ENCODE data around the gene LIN28A.

Gene LIN28A

DNA sequence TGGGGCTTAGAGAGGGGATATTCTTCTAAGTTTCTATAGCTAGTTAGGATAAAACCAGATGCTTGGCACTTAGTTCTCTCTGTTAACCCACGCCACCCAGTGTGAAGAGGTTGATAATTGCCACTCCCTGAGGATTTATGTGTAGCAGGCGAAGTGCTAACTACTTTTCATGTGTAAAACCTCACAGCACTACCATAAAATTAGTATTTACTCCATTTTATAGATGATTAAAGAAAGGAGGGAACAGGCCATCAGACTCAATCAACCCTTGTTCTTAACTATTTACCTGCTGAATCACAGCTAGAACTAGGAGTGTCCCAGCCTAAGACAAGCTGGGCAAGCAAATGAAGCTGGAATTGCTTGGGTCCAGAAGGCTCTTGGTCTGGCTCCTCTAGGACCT, 8.9 kb downstream of the LIN28A start:
- Histone ChIP-seq H3K36me3 (ENCODE audit: control insufficient read depth in 4 of 4, insufficient read depth in 4 of 4, low read length in 3 of 4) (no peaks in the 10 kb centered on the region), H3K27me3 (replicated peaks in 2 of 5; ENCODE audit: control insufficient read depth in 4 of 5, insufficient read depth in 5 of 5, low read length in 4 of 5) (peaks cover 2 to 27% (median 10%) of the 10 kb centered on the region in 5 experiments), H3K4me3 (ENCODE audit: control insufficient read depth in 1 of 7, extremely low read depth in 1 of 7, insufficient read depth in 4 of 7, low read depth in 2 of 7, low read length in 6 of 7) (no peak overlapping the region), H3K27ac (ENCODE audit: insufficient read depth in 1 of 2, low read depth in 1 of 2, low read length in 2 of 2, poor library complexity in 1 of 2, severe bottlenecking in 2 of 2) (no peak overlapping the region), H3K4me1 (ENCODE audit: control extremely low read depth in 1 of 4, control insufficient read depth in 4 of 4, insufficient read depth in 4 of 4, low read length in 3 of 4) (peaks cover 0 to 3% (median 2%) of the 10 kb centered on the region in 4 experiments), H3K9me3 (ENCODE audit: control extremely low read depth in 1 of 5, control insufficient read depth in 4 of 5, insufficient read depth in 2 of 5, low read depth in 1 of 5, low read length in 4 of 5) (no peaks in the 10 kb centered on the region)
- no CpG with 5 or more reads among the region's 2 CpGs for WGBS (ENCODE audit: insufficient coverage)
- CTCF ChIA-PET, result interaction anchor here (0.8 to 1.9 kb wide), 4 partner anchors 10 to 98 kb away, joined by 3 to 4 read pairs (median 4); no protein-coding TSS in a partner anchor
- POLR2A ChIA-PET, result no interaction called here
- DNase-seq, result no peak

DNA sequence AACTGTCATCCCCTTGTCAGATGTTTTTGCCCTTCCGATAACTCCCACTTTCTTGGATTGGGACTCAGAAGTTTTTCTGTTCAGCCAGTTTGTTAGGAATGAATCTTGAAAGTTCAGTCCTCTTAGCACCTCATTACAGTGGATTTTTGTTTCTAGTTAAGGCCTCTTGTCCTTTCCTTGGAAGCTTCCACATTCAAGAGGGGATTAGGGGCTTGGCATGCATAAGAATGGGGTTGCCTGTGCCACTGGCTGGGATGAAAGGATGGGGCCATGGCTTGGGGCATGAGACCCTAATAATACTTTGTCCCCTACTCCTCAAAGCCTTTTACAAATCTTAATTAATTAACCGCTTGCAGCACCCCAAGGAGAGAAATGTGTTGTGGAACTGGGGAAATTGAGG, 19.1 kb downstream of the LIN28A start:
- no peaks in the 10 kb centered on the region for H3K27me3 ChIP-seq (replicated peaks in 2 of 5; ENCODE audit: control insufficient read depth in 4 of 5, insufficient read depth in 5 of 5, low read length in 4 of 5)
- H3K9me3 ChIP-seq (ENCODE audit: control extremely low read depth in 1 of 5, control insufficient read depth in 4 of 5, insufficient read depth in 2 of 5, low read depth in 1 of 5, low read length in 4 of 5), result no peaks in the 10 kb centered on the region
- peaks cover 9 to 28% (median 22%) of the 10 kb centered on the region in 4 experiments for H3K4me1 ChIP-seq (ENCODE audit: control extremely low read depth in 1 of 4, control insufficient read depth in 4 of 4, insufficient read depth in 4 of 4, low read length in 3 of 4)
- peaks cover 0 to 6% (median 3%) of the 10 kb centered on the region in 4 experiments for H3K36me3 ChIP-seq (ENCODE audit: control insufficient read depth in 4 of 4, insufficient read depth in 4 of 4, low read length in 3 of 4)
- 100% methylated on average over 1 of the region's 2 CpGs for WGBS (ENCODE audit: insufficient coverage)
- ChIA-PET POLR2A (no interaction called here), CTCF (interaction anchor here (1.4 kb wide), 1 partner anchor 395 kb away, joined by 3 read pairs; no protein-coding TSS in a partner anchor)
- no peak for DNase-seq
- H3K4me3 ChIP-seq (ENCODE audit: control insufficient read depth in 1 of 7, extremely low read depth in 1 of 7, insufficient read depth in 4 of 7, low read depth in 2 of 7, low read length in 6 of 7), result no peak overlapping the region
- no peak overlapping the region for H3K27ac ChIP-seq (ENCODE audit: insufficient read depth in 1 of 2, low read depth in 1 of 2, low read length in 2 of 2, poor library complexity in 1 of 2, severe bottlenecking in 2 of 2)

DNA sequence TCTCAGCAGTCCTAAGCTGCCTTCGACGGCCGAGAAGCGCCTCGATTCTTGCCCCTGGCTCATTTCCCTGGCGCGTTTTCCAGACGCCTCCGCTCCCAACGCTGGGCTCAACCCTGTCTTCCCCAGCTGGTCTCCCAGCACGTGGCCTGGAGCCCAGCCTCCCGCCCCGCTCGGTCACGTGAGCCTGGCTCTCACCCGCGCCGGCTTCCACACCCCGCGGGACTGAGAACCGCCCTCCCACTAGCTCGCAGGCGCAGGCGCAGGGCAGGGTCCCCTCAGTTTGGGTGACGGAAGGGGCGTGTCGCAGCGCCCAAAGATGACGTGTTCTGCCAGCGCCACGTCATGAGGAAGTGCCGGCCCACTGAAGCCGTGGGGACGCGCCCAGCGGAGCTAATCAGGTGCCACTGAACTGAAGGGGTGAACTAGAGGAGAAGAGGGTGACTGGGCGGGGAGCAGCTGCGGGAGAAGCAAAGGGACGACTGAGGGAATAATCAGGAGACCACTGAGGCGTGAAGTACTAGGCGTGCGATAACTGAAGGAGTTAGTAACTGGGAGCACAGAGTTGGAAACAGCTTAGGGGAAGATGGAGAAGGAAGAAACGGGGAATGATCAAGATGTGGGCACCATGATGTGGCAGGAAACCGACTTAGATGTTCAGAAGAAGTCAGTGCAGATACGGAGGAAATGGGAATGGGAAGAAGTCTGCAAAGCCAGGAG, 21.5 kb downstream of the LIN28A start, which contains the start of gene DHDDS:
TSS of gene DHDDS (plus strand) at position 343 of the 717 bp plus-strand sequence. CDS start 625 bp downstream, outside the sequence.
- DNase-seq, result peak; percentile 98 to 99 (median 99)
- CTCF ChIA-PET, result interaction anchor here (0.7 to 1.2 kb wide), 4 partner anchors 14 to 68 kb away, joined by 3 to 6 read pairs (median 3); no protein-coding TSS in a partner anchor
- H3K4me3 ChIP-seq (ENCODE audit: control insufficient read depth in 1 of 7, extremely low read depth in 1 of 7, insufficient read depth in 4 of 7, low read depth in 2 of 7, low read length in 6 of 7), result peak within 1 kb of the TSS; percentile 72 to 97 (median 88)
- peaks cover 9 to 28% (median 22%) of the 10 kb centered on the region in 4 experiments for H3K4me1 ChIP-seq (ENCODE audit: control extremely low read depth in 1 of 4, control insufficient read depth in 4 of 4, insufficient read depth in 4 of 4, low read length in 3 of 4)
- H3K36me3 ChIP-seq (ENCODE audit: control insufficient read depth in 4 of 4, insufficient read depth in 4 of 4, low read length in 3 of 4), result peaks cover 0 to 10% (median 5%) of the 10 kb centered on the region in 4 experiments
- POLR2A ChIA-PET, result interaction anchor here (0.5 to 1.1 kb wide), 4 partner anchors 13 to 54 kb away, joined by 3 to 4 read pairs (median 3); no protein-coding TSS in a partner anchor
- WGBS (ENCODE audit: insufficient coverage), result 0% methylated on average over 42 of the region's 45 CpGs
- peak within 1 kb of the TSS; percentile 74 to 88 for H3K27ac ChIP-seq (ENCODE audit: insufficient read depth in 1 of 2, low read depth in 1 of 2, low read length in 2 of 2, poor library complexity in 1 of 2, severe bottlenecking in 2 of 2)
- H3K9me3 ChIP-seq (ENCODE audit: control extremely low read depth in 1 of 5, control insufficient read depth in 4 of 5, insufficient read depth in 2 of 5, low read depth in 1 of 5, low read length in 4 of 5), result no peaks in the 10 kb centered on the region
- H3K27me3 ChIP-seq (replicated peaks in 2 of 5; ENCODE audit: control insufficient read depth in 4 of 5, insufficient read depth in 5 of 5, low read length in 4 of 5), result no peaks in the 10 kb centered on the region

DNA sequence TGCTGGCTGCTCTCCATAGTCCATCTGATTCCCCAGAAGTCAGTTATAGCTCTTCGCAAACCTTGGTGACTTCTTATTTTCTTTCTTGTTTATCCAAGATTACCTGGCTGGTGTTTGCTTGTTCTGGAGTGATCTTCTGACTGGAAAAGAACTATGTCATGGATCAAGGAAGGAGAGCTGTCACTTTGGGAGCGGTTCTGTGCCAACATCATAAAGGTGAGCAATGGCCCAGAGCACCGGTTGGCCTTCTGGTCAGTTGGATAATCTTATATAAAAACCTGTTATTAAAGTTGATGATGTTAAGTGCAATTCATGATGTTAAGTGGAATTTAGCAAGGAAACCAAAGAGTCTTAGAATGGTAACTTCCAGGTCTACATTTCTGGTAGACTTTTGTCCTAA, 22.2 kb downstream of the LIN28A start:
- Histone ChIP-seq H3K27me3 (replicated peaks in 2 of 5; ENCODE audit: control insufficient read depth in 4 of 5, insufficient read depth in 5 of 5, low read length in 4 of 5) (no peaks in the 10 kb centered on the region), H3K4me1 (ENCODE audit: control extremely low read depth in 1 of 4, control insufficient read depth in 4 of 4, insufficient read depth in 4 of 4, low read length in 3 of 4) (peaks cover 9 to 28% (median 22%) of the 10 kb centered on the region in 4 experiments), H3K9me3 (ENCODE audit: control extremely low read depth in 1 of 5, control insufficient read depth in 4 of 5, insufficient read depth in 2 of 5, low read depth in 1 of 5, low read length in 4 of 5) (no peaks in the 10 kb centered on the region), H3K36me3 (ENCODE audit: control insufficient read depth in 4 of 4, insufficient read depth in 4 of 4, low read length in 3 of 4) (peaks cover 0 to 12% (median 7%) of the 10 kb centered on the region in 4 experiments), H3K27ac (ENCODE audit: insufficient read depth in 1 of 2, low read depth in 1 of 2, low read length in 2 of 2, poor library complexity in 1 of 2, severe bottlenecking in 2 of 2) (peak overlapping the region; percentile 74 to 88), H3K4me3 (ENCODE audit: control insufficient read depth in 1 of 7, extremely low read depth in 1 of 7, insufficient read depth in 4 of 7, low read depth in 2 of 7, low read length in 6 of 7) (peak overlapping the region in 6 of 7 experiments; percentile 77 to 97 (median 89))
- 58% methylated on average over 2 of the region's 3 CpGs for WGBS (ENCODE audit: insufficient coverage)
- POLR2A ChIA-PET, result interaction anchor here (0.6 to 1.1 kb wide), 2 partner anchors 12 to 29 kb away, joined by 3 read pairs; no protein-coding TSS in a partner anchor
- DNase-seq, result no peak
- CTCF ChIA-PET, result interaction anchor here (1.0 kb wide), 1 partner anchor 13 kb away, joined by 3 read pairs; no protein-coding TSS in a partner anchor

DNA sequence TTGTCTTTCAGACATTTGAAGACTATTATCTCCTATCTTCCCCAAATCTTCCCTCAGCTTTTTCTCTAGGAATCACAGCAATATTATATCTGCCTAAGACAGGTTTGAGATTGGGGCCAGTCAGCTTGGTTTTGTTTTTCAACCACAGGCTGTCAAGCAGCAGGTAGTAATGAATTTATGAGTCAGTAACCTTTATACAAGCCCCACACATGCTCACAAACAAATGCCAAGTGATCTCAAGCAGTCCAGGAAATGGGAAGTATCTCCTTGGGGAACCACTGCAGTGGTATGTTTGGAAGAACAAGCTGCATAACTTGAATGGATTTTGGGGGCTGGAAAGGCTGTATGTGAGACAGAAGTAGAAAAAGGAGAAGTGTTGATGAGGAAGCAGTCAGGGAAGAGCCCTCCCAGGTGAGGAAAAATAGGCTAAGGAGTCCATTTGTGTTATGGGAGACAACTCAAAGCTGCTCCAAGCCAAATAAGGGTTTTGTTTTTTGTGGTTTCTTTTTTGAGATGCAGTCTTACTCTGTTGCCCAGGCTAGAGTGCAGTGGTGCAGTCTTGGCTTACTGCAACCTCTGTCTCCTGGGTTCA, 23.6 kb downstream of the LIN28A start:
- ChIA-PET POLR2A (no interaction called here), CTCF (no interaction called here)
- H3K9me3 ChIP-seq (ENCODE audit: control extremely low read depth in 1 of 5, control insufficient read depth in 4 of 5, insufficient read depth in 2 of 5, low read depth in 1 of 5, low read length in 4 of 5), result no peaks in the 10 kb centered on the region
- no peak for DNase-seq
- H3K4me3 ChIP-seq (ENCODE audit: control insufficient read depth in 1 of 7, extremely low read depth in 1 of 7, insufficient read depth in 4 of 7, low read depth in 2 of 7, low read length in 6 of 7), result no peak overlapping the region
- peaks cover 9 to 28% (median 22%) of the 10 kb centered on the region in 4 experiments for H3K4me1 ChIP-seq (ENCODE audit: control extremely low read depth in 1 of 4, control insufficient read depth in 4 of 4, insufficient read depth in 4 of 4, low read length in 3 of 4)
- no peak overlapping the region for H3K27ac ChIP-seq (ENCODE audit: insufficient read depth in 1 of 2, low read depth in 1 of 2, low read length in 2 of 2, poor library complexity in 1 of 2, severe bottlenecking in 2 of 2)
- H3K27me3 ChIP-seq (replicated peaks in 2 of 5; ENCODE audit: control insufficient read depth in 4 of 5, insufficient read depth in 5 of 5, low read length in 4 of 5), result no peaks in the 10 kb centered on the region
- H3K36me3 ChIP-seq (ENCODE audit: control insufficient read depth in 4 of 4, insufficient read depth in 4 of 4, low read length in 3 of 4), result peaks cover 4 to 22% (median 19%) of the 10 kb centered on the region in 4 experiments

DNA sequence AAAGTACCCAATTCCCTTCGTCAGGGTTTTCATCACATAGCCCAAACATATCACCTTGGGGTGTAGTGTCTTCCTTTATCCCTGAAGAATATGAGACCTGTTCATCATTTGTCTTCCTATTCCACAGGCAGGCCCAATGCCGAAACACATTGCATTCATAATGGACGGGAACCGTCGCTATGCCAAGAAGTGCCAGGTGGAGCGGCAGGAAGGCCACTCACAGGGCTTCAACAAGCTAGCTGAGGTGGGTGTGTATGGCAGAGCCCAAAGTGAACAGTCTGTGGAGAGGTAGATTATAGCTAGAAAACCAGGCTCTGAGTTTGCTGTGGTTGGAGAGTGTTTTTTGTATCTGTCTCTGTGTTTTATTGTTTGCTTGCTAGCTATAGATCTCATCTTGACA, 27.4 kb downstream of the LIN28A start:
- H3K4me1 ChIP-seq (ENCODE audit: control extremely low read depth in 1 of 4, control insufficient read depth in 4 of 4, insufficient read depth in 4 of 4, low read length in 3 of 4), result peaks cover under 1 to 12% (median 6%) of the 10 kb centered on the region in 4 experiments
- no peak for DNase-seq
- POLR2A ChIA-PET, result no interaction called here
- no peak overlapping the region for H3K4me3 ChIP-seq (ENCODE audit: control insufficient read depth in 1 of 7, extremely low read depth in 1 of 7, insufficient read depth in 4 of 7, low read depth in 2 of 7, low read length in 6 of 7)
- no peaks in the 10 kb centered on the region for H3K9me3 ChIP-seq (ENCODE audit: control extremely low read depth in 1 of 5, control insufficient read depth in 4 of 5, insufficient read depth in 2 of 5, low read depth in 1 of 5, low read length in 4 of 5)
- H3K36me3 ChIP-seq (ENCODE audit: control insufficient read depth in 4 of 4, insufficient read depth in 4 of 4, low read length in 3 of 4), result peaks cover 14 to 47% (median 35%) of the 10 kb centered on the region in 4 experiments
- no peak overlapping the region for H3K27ac ChIP-seq (ENCODE audit: insufficient read depth in 1 of 2, low read depth in 1 of 2, low read length in 2 of 2, poor library complexity in 1 of 2, severe bottlenecking in 2 of 2)
- CTCF ChIA-PET, result interaction anchor here (0.5 to 0.8 kb wide), 2 partner anchors 13 to 41 kb away, joined by 3 to 4 read pairs; no protein-coding TSS in a partner anchor
- no peaks in the 10 kb centered on the region for H3K27me3 ChIP-seq (replicated peaks in 2 of 5; ENCODE audit: control insufficient read depth in 4 of 5, insufficient read depth in 5 of 5, low read length in 4 of 5)
- 98% methylated on average over 6 of the region's 6 CpGs for WGBS (ENCODE audit: insufficient coverage)
